H1 (cell line): Measurements from ENCODE around the gene PDE1C.

Source experiments
- BRCA1 ChIP-seq: IDR thresholded peaks from 2 replicates; pipeline ENCODE4 v1.6.1; 2012; ENCODE audit warnings: low read depth, low read length, improper control_type of control experiment
- CTCF ChIP-seq, 3 experiments: IDR thresholded peaks; 1 replicate in 2 of 3; 2 replicates in 1 of 3; pipeline versions ENCODE4 v1.5.1 to v1.6.1; 2011; ENCODE audit warnings: low read length in 3 of 3, mild to moderate bottlenecking in 3 of 3, inconsistent platforms in 2 of 3, low read depth in 1 of 3, moderate library complexity in 1 of 3; ENCODE audit not compliant: insufficient read depth in 1 of 3; ENCODE audit errors: control extremely low read depth in 1 of 3
- EP300 ChIP-seq, 2 experiments: IDR thresholded peaks; 1 replicate in 1 of 2; 2 replicates in 1 of 2; pipeline ENCODE4 v1.6.1; 2011 to 2012; ENCODE audit warnings: low read depth in 2 of 2, low read length in 2 of 2, mild to moderate bottlenecking in 2 of 2, borderline replicate concordance in 1 of 2, inconsistent platforms in 1 of 2, moderate library complexity in 1 of 2
- EZH2 ChIP-seq: fragments of 200-600 bp; sonication (generic); IDR thresholded peaks from 2 replicates; pipeline ENCODE4 v1.7.1; 2012; ENCODE audit warnings: low read depth, mild to moderate bottlenecking, moderate library complexity, low read length, inconsistent platforms; ENCODE audit not compliant: severe bottlenecking
- POLR2A ChIP-seq, 2 experiments: IDR thresholded peaks; 1 replicate in 1 of 2; 2 replicates in 1 of 2; pipeline ENCODE4 v1.6.1; 2011; ENCODE audit warnings: low read depth in 2 of 2, low read length in 2 of 2, mild to moderate bottlenecking in 2 of 2; ENCODE audit errors: control extremely low read depth in 1 of 2
- POLR2AphosphoS5 ChIP-seq: IDR thresholded peaks from 2 replicates; pipeline ENCODE4 v1.6.1; 2011; ENCODE audit warnings: low read depth, low read length
- TEAD4 ChIP-seq: IDR thresholded peaks from 2 replicates; pipeline ENCODE4 v1.6.1; 2012; ENCODE audit warnings: low read depth, low read length, inconsistent platforms, mixed read lengths

- no peak for TF ChIP-seq POLR2A (IDR thresholded peaks at IDR 0.05; ENCODE audit: control extremely low read depth in 1 of 2, low read depth in 2 of 2, low read length in 2 of 2)
- TF ChIP-seq CTCF (IDR thresholded peaks at IDR 0.05; ENCODE audit: control extremely low read depth in 1 of 3, insufficient read depth in 1 of 3, low read depth in 1 of 3, low read length in 3 of 3): no peak
- no peak for TF ChIP-seq EZH2
- no peak for TF ChIP-seq TEAD4
- no peak for TF ChIP-seq POLR2AphosphoS5
- TF ChIP-seq EP300 (IDR thresholded peaks at IDR 0.05; ENCODE audit: borderline replicate concordance in 1 of 2, low read depth in 2 of 2, low read length in 2 of 2): no peak
- TF ChIP-seq BRCA1: no peak
Observed at GRCh38 chr7:32078824-32079223, 8.6 kb upstream of the PDE1C start.
